ENCODE measurements around the gene ZNF117.
"Not testable (repeated sequence)": the region's sequence is repeated elsewhere in the genome, so short reads cannot be mapped to it uniquely, and the experiment has no call there.

ZNF117 gene

DNA sequence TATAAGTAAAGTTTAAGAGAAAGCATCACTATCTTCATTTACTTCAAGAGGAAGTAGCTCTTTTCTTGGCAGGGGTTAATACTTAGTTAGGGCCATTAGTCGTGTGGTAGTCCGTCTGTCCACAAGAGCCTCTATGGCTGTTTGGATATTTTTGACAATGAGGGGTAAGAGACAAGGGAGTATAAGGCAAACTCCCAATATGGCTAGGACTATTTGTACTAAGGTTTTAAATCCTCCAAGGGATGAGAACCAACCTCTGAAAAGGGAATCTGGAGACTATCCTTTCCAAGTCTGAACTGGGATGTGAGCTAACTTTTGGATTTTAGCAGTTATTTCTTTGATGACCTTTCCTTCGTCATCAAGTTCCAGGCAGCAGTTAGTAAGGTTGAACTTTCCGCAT, at the start of gene ZNF117:
ZNF117 (minus strand) TSS at position 101 of the 400 bp plus-strand sequence.
- no peak for DNase-seq (ENCODE audit: low read depth, low spot score)

DNA sequence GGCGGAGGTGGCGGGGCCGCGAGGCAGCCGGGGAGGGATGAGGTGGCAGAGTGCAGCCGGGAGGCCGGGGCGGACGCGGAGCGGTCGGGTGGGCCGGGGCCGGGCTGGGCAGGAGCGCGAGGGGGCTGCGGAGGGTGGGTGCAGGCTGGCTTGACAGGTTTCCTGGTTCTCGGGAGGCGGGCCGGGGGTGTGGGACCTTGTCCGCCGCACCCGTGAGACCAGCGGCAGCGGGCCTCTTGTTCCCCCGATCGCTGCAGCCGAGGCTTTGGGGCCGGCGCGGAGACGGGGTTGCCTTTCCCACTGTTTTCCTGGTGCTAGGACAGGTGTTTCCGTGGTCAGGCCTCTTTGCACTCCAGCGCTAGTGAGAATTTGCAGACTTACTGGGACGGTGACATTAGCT, 47.9 kb upstream of the ZNF117 start:
- DNase-seq (ENCODE audit: low read depth, low spot score), result peak; percentile 56

DNA sequence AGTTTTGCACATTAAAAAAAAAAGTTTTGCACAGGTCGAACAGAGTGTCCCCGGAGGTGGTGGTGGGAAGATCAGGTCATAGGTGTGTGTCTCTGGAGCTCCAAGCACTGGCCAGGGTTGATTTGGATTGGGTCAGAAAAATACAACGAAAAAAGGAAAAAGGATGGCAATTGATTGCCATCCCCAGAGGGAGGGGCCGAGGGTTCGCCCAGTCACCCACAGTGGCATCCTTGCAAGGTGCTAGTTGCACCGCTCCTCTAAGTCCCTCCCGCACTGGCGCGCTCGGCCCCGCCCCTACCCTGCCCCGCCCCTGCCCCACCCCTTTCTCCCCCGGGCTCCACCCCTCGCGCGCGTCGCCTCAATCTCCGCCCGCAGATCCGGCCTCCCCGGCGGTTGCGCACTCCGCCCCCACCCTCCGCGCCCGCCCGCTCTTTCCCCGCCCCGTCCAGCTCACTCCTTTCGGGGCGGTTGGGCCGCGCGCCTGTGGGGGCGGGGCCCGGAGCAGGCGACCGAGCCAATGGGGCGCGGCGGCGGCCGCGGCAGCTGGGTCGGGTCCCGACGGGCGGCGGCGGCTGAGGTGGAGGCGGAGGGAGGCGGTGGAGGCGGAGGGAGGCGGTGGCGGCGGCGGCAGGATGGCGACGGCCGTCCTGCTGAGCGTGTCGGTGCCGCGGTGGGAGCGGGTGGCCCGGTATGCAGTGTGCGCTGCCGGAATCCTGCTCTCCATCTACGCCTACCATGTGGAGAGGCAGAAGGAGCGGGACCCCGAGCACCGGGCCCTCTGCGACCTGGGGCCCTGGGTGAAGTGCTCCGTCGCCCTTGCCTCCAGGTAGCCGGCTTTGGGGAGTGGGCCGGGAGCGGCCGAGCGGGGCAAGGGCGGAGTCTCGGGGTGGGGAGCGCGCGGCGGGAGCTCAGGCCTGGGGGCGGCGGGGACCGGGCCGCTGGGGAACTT, 47.2 kb upstream of the ZNF117 start:
- DNase-seq (ENCODE audit: low read depth, low spot score), result peak; percentile 99

DNA sequence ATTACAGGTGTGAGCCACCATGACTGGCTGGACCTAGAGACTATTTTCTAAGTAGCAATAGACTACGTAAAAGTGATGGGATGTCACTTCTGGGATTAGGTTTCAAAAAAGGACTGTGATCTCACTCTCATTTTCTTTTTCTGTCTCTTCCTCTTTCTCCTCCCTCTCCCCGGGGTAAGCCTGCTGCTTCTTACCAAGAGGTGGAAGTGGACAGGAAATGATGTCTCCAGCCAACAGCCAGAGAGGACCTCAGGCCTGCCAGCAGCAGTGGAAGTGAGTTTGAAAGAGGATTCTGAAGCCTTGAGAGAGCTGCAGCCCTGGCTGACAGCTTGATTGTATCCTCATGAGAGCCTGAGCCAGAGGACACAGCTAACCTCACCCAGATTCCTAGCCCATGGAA, 45.7 kb upstream of the ZNF117 start:
- DNase-seq (ENCODE audit: low read depth, low spot score), result not testable (repeated sequence)

DNA sequence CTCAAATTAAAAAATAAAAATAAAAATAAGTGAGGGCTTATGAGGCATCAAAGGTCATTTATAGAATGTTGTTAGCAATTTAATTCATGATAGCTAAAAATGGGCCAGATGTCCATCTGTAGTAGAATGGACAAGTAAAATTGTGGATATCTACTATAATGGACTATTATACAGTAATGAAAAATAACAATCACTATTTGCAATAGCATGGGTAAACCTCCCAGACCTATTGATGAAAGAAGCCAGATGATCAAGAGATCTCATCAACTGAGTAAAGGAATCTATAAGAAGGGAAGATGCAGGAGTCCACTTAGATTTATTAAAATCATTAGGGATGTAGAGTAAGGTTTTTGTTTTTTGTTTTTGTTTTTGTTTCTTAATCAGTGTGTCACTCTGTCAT, 44.6 kb upstream of the ZNF117 start:
- not testable (repeated sequence) for DNase-seq (ENCODE audit: low read depth, low spot score)

DNA sequence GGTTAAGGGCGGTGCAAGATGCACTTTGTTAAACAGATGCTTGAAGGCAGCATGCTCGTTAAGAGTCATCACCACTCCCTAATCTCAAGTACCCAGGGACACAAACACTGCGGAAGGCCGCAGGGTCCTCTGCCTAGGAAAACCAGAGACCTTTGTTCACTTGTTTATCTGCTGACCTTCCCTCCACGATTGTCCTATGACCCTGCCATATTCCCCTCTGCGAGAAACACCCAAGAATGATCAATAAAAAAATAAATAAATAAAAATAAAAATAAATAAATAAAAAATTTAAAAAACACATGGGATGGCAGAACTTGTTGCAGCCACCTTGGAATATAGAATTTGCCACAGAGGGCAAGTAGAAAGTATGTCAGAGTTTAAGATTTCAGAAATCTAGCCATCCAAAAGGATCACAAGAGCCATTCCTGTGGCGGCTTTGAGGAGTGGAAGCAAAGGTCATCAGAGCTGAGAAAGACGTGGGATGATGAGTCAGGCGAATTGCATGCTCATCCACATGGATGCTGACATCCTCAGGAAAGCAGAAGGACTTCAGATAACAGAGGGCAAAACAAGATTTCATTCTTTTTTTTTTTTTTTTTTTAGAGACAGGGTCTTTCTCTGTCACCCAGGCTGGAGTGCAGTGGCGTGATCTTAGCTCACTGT, 43.4 kb upstream of the ZNF117 start:
- DNase-seq (ENCODE audit: low read depth, low spot score), result peak; percentile 24

DNA sequence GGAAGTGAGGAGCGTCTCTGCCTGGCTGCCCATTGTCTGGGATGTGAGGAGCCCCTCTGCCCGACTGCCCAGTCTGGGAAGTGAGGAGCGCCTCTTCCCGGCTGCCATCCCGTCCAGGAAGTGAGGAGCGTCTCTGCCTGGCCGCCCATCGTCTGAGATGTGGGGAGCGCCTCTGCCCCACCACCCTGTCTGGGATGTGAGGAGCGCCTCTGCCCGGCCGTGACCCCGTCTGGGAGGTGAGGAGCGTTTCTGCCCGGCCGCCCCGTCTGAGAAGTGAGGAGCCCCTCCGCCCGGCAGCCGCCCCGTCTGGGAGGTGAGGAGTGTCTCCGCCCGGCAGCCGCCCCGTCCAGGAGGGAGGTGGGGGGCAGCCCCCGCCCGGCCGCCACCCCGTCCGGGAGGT, 42.6 kb upstream of the ZNF117 start:
- DNase-seq (ENCODE audit: low read depth, low spot score), result not testable (repeated sequence)

DNA sequence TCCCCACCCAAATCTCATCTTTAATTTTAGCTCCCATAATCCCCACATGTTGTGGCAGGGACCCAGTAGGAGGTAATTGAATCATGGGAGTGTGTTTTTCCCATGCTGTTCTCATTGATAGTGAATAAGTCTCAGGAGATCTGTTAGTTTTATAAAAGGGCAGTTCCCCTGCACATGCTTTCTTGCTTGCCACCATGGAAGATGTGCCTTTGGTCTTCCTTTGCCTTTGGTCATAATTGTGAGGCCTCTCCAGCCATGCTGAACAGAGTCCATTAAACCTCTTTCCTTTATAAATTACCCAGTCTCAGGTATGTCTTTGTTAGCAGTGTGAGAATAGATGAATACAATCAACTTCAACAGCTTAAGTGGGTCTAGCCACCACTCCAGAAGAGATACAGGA, 34.2 kb upstream of the ZNF117 start:
- not testable (repeated sequence) for DNase-seq (ENCODE audit: low read depth, low spot score)

DNA sequence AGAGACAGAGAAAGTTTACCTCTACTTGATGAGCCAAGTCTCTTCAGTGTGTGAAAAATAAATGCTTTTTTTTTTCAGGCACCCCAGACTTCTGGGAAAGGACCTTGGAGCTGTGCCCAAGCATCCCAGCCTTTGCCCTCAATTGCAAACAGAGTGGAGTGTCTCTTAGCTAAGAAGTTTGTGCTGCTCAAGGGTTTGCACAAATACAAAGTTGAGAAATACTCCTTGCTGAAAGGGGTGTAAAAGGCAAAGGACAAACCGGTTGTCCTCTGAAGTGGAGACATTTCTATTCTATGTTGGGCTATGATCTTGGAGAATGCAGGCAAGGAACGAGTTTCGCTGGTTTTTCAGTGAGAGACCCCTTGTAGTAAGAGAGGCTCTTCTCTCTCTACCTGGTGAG, 30.1 kb upstream of the ZNF117 start:
- DNase-seq (ENCODE audit: low read depth, low spot score), result not testable (repeated sequence)

DNA sequence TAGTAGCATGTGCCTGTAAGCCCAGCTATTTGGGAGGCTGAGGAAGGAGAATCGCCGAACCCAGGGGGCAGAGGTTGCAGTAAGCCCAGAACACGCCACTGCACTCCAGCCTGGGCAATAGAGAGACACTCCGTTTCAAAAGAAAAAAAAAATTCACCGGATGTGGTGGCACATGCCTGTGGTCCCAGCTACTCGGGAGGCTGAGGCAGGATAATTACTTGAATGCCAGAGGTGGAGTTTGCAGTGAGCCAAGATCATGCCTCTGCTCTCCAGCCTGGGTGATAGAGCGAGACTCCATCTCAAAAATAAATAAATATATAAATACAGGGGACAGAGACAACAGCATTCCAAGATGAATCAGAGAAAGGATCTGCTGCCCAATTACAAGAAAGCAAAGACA, 19.0 kb upstream of the ZNF117 start:
- DNase-seq (ENCODE audit: low read depth, low spot score), result not testable (repeated sequence)

DNA sequence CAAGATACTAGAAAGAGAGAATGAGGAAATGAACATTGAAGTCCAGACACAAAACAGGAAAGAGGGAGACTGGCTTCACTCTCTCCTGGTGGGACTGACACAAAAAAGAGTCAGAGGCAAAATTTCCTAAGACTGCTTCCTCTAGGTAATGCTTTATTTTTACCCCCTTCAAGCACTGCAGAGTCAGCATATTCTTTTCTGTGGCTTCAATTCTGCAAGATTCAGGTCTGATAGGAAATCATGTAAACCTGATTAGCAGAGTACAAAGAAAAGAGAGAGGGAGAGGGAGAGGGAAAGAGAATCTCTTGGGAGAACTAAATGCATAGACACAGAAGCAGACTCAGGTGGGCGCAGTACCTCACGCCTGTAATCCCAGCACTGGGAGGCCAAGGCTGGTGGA, 18.6 kb upstream of the ZNF117 start:
- not testable (repeated sequence) for DNase-seq (ENCODE audit: low read depth, low spot score)

DNA sequence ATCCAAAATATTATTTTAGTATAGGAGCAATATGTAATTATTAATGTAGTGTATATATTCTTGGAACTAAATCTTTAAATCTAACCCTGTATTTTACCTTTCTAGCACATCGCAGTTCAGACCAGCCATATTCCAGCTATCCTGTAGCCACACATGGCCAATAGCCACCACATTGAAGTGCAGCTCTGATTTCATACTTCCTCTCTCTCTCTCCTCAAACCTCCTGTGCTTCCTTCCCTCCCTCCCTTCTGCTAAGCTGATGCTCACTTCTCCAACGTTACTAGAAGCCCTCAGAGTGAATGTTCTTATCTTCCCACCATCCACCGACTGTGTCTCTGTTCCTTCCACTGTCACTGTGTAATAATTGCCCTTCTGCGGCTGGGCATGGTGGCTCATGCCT, 16.2 kb upstream of the ZNF117 start:
- DNase-seq (ENCODE audit: low read depth, low spot score), result not testable (repeated sequence)

DNA sequence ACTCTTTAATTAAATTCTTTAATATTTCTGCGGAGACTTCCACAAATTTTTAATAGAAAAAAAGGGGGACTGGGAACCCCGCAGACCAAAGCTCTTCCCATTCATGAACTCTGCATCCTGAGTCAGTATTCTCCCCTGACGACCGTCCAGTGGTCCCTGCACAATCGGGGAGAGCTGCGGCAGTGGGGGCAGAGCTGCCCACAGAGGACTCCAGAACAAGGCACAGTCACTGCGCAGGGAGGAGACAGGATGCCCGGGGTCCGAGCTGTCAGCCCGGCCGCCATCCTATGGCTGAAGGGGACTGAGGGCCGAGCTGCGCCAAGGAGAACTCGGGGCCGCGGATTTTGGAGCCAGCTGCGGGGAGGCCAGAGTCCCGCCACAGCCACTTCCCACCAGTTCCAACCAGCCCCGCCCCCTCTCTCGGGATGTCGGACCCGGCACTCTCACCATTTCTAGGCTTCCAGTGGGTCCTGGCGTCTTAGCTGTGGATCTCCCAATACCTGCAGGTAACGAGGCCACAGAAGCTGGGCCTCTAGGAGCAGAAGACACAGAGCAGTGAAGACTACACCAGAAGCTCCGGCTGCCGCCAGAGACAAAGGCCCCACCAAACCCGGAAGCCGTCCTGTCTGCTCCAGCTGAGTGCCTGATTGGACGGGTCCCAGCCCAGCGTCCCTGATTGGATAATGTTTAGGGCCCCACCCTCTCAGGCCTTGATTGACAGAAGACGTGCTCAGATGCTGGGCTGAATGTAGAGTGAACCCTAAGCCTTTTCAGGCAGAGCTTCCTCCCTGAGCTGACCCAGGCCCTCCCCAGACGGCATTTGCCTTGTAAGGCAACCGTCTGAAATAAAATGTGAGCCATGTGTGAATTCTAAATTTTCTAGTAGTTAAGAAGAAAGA, 15.5 kb upstream of the ZNF117 start, which contains the start of gene ERV3-1:
ERV3-1 (minus strand) TSS at position 594 of the 899 bp plus-strand sequence. CDS start 13,661 bp downstream, outside the sequence.
- DNase-seq (ENCODE audit: low read depth, low spot score), result peak; percentile 97

DNA sequence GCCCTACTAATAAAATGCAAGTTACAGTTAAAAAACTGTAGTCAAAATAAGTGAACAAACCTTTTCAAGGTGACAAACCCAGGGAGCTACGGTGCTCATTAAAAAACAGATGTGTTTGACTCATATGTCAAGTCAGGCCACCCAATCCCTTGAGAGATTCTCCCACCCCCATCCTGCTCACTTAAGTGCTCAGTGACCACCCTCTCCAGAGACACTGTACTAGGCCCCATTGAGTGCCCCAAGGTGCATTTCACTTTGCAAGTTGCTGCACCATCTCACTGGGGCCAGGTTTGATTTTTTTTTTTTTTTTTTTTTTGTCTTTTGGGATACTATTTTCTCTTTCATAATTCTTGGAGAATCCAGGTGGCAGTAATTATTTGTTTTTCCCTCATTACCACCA, 13.7 kb upstream of the ZNF117 start:
- no peak for DNase-seq (ENCODE audit: low read depth, low spot score)

DNA sequence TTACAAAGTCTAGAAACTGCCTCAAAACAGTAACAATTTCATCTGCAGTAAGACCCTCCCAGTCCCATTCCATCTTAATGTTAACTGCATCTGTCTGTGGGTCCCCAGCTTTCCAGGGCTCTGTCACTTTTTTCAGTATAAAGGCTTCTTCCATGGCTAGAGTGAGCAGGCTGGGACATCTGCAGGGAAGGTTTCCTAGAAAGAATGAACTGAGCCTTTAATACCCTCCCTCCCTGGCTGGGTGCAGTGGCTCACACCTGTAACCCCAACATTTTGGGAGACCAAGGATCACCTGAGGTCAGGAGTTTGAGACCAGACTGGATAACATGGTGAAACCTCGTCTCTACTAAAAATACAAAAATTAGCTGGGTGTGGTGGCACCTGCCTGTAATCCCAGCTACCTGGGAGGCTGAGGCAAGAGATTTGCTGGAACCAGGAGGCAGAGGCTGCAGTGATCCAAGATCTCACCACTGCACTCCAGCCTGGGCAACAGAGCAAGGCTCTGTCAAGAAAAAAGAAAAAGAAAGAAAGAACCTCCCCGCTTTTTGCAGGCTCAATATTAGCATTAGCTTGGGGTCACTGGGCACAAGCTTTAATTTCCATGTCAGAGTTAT, 12.2 kb upstream of the ZNF117 start:
- no peak for DNase-seq (ENCODE audit: low read depth, low spot score)

DNA sequence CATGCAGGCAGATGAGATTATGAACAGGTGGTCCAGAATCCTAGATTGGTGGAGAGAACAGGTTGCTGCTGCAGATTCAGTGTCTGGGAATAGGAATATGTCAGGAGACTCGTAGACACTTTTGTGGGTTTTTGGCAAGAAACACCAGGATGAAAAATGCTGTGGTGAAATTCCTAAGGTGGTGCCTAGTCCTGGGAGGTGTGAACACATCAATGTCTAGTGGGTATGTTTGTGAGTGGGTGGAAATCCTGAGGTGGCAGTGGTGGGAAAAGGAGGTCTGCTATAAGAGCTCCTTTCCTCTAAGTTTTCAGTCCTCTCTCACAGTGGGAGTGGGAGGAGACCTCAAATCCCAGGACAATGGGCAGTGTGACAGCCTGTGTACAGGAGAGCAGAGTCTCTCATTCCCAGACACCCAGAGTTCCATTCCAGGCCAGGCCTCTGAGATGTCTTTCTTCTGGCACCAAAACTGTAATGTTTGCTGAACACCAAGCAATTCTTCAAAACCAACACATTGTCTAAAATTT, 10.5 kb upstream of the ZNF117 start:
- no peak for DNase-seq (ENCODE audit: low read depth, low spot score)

DNA sequence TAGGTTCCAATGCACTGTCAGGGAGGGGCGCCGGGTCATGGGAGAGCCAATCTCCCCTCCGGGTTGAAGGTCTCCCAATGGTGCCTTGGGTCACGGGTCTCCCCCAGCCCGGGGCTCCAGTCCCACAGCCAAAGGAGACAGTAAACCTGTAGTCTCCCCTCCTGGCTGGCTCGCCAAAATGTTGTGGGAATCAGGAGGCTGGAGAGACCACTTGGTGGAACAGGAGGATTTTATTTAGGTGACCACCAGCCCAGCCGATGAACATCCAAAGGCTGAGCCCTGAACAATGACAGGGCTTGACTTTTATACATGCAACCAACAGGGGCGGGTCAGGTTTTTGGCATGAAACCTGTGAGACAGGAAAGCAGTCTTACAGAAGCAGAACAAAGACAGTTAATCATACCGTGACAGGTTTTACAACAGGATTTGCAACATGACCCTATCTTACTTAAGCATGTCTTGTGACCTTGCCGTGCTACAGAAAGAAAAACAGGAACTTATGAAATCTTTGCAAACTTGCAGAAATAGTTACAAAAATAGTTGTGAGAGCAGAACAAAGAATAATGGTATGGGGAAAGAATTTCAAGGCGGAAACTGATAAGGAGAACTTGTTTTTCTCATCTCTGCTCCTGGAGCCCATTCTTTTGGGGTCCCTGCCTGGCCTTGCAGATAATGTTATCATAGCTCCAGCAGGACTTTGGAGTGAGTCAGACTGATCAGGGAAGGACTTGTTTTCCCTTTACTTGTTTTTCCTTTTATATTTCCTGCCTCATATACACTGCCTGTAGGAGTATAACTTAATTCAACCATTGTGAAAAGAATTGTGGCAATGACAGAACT, 8.5 kb upstream of the ZNF117 start:
- DNase-seq (ENCODE audit: low read depth, low spot score), result no peak

DNA sequence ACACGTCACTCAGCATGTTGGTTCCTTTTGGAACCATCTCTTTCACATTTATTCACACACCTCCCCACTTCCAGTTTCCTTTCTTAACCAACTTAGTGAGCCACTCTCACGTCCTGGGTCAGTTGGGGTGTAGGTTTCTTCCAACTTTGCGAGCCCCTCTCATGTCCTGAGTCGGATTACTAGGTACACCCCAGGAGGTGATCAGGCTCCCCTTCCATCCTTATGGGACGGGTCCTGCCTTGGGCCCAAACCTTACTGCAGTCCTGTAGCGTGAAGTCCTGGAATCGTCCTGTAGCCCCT, 8.0 kb upstream of the ZNF117 start:
- no peak for DNase-seq (ENCODE audit: low read depth, low spot score)

DNA sequence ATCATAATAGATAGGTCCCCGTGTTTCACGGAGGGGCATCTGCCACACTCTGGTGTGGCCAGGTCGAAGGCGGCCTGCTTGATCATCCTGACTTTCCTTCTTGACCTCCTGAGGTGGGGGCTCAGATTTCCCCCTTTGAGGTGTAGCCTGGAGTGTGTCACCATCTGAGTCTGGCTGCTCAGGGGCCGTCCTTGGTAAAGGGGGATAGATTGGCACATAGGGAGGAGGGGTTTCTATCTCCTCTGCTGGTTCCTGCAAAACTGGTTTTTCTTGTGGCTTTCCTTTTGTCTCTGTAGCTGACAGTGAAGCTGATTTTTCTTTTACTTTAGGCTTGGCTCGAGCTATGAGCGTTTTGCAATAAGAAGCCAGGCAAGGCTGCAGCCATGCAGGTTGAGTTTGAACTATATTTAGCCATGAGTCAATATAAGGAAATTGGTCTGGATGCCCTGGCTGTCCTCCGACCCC, 7.1 kb upstream of the ZNF117 start:
- DNase-seq (ENCODE audit: low read depth, low spot score), result no peak

Data from astrocyte of the hippocampus (primary cell).